H1 (cell line): ENCODE measurements around the gene SLC24A3. TPM values are rescaled to one million over a fixed set of nuclear protein-coding genes. Genes with fewer than 3 reads are reported as not detected.

ENCODE experiments used
- polyA plus RNA-seq, 7 experiments: library from polyadenylated mRNA; depleted of rRNA in 3 of 7; stranded (reverse) in 5 of 7; unstranded in 2 of 7; fragments of >200 nt in 5 of 7; fragments of 200-250 nt in 2 of 7; gene quantifications; 1 replicate in 5 of 7; 2 replicates in 1 of 7; 4 replicates in 1 of 7; pipeline versions ENCODE4 v1.2.1 to v1.2.3, GENCODE V29; 2011 to 2013; ENCODE audit warnings: missing spikeins in 2 of 7, mixed read lengths in 2 of 7
- total RNA-seq: library from RNA; stranded (reverse); fragmentation: NEBNext Ultra II Directional; extraction: Animal tissue kit (Norgen Biotek cat#: 25700); gene quantifications from 2 replicates; pipeline ENCODE4 v1.2.1, GENCODE V29; 2021
- TF ChIP-seq, protein P1 (sequence below): fragments of 300-600 bp; sonication (generic); IDR thresholded peaks from 2 replicates; pipeline ENCODE4 v1.7.1; 2012; ENCODE audit warnings: low read length, moderate library complexity, mild to moderate bottlenecking, inconsistent platforms; ENCODE audit not compliant: insufficient replicate concordance

SLC24A3 gene
- total and polyA plus RNA-seq, 2 of the 8 experiments (the other 6 are each of a cell fraction or from before 2014, with no cell fraction given): 4.5 to 6.3 TPM

- TF ChIP-seq, protein P1, sequence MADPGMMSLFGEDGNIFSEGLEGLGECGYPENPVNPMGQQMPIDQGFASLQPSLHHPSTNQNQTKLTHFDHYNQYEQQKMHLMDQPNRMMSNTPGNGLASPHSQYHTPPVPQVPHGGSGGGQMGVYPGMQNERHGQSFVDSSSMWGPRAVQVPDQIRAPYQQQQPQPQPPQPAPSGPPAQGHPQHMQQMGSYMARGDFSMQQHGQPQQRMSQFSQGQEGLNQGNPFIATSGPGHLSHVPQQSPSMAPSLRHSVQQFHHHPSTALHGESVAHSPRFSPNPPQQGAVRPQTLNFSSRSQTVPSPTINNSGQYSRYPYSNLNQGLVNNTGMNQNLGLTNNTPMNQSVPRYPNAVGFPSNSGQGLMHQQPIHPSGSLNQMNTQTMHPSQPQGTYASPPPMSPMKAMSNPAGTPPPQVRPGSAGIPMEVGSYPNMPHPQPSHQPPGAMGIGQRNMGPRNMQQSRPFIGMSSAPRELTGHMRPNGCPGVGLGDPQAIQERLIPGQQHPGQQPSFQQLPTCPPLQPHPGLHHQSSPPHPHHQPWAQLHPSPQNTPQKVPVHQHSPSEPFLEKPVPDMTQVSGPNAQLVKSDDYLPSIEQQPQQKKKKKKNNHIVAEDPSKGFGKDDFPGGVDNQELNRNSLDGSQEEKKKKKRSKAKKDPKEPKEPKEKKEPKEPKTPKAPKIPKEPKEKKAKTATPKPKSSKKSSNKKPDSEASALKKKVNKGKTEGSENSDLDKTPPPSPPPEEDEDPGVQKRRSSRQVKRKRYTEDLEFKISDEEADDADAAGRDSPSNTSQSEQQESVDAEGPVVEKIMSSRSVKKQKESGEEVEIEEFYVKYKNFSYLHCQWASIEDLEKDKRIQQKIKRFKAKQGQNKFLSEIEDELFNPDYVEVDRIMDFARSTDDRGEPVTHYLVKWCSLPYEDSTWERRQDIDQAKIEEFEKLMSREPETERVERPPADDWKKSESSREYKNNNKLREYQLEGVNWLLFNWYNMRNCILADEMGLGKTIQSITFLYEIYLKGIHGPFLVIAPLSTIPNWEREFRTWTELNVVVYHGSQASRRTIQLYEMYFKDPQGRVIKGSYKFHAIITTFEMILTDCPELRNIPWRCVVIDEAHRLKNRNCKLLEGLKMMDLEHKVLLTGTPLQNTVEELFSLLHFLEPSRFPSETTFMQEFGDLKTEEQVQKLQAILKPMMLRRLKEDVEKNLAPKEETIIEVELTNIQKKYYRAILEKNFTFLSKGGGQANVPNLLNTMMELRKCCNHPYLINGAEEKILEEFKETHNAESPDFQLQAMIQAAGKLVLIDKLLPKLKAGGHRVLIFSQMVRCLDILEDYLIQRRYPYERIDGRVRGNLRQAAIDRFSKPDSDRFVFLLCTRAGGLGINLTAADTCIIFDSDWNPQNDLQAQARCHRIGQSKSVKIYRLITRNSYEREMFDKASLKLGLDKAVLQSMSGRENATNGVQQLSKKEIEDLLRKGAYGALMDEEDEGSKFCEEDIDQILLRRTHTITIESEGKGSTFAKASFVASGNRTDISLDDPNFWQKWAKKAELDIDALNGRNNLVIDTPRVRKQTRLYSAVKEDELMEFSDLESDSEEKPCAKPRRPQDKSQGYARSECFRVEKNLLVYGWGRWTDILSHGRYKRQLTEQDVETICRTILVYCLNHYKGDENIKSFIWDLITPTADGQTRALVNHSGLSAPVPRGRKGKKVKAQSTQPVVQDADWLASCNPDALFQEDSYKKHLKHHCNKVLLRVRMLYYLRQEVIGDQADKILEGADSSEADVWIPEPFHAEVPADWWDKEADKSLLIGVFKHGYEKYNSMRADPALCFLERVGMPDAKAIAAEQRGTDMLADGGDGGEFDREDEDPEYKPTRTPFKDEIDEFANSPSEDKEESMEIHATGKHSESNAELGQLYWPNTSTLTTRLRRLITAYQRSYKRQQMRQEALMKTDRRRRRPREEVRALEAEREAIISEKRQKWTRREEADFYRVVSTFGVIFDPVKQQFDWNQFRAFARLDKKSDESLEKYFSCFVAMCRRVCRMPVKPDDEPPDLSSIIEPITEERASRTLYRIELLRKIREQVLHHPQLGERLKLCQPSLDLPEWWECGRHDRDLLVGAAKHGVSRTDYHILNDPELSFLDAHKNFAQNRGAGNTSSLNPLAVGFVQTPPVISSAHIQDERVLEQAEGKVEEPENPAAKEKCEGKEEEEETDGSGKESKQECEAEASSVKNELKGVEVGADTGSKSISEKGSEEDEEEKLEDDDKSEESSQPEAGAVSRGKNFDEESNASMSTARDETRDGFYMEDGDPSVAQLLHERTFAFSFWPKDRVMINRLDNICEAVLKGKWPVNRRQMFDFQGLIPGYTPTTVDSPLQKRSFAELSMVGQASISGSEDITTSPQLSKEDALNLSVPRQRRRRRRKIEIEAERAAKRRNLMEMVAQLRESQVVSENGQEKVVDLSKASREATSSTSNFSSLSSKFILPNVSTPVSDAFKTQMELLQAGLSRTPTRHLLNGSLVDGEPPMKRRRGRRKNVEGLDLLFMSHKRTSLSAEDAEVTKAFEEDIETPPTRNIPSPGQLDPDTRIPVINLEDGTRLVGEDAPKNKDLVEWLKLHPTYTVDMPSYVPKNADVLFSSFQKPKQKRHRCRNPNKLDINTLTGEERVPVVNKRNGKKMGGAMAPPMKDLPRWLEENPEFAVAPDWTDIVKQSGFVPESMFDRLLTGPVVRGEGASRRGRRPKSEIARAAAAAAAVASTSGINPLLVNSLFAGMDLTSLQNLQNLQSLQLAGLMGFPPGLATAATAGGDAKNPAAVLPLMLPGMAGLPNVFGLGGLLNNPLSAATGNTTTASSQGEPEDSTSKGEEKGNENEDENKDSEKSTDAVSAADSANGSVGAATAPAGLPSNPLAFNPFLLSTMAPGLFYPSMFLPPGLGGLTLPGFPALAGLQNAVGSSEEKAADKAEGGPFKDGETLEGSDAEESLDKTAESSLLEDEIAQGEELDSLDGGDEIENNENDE: no peak
These were observed 71.1 kb downstream of the SLC24A3 start (continued) for GRCh38 chr20:19283490-19284025.
